Adipose tissue (tissue), 3 donors: ENCODE results near the gene C4A. TPM values are rescaled to one million over a fixed set of nuclear protein-coding genes. Genes with fewer than 3 reads are reported as not detected.
"Not testable (repeated sequence)": the region's sequence is repeated elsewhere in the genome, so short reads cannot be mapped to it uniquely, and the experiment has no call there.

Experiments
- H3K27ac ChIP-seq: one replicate; pipeline ENCODE4 v1.5.1; 2013; ENCODE audit warnings: low read depth, low read length
- WGBS, 3 donors: extraction: QIAGEN DNeasy Blood & Tissue Kit; methylation state at CpG; one replicate each; pipeline ENCODE4 v1.1.7; 2013; 5-methylcytosine and 5-hydroxymethylcytosine counted together
- polyA plus RNA-seq, 3 donors: library from polyadenylated mRNA; stranded (reverse); fragments of 200-250 nt; gene quantifications; one replicate each; pipeline ENCODE4 v1.2.3, GENCODE V29; 2013
- donor health status: healthy with polysubstance abuse.
- donor health status: Bipolar disorder and iron deficiency.
- donor health status: healthy.

The C4A gene
- polyA plus RNA-seq, 3 donors, result 20.8 to 180 (median 112) TPM

- WGBS, 3 donors, result 7 to 8% (median 7%) methylated on average over 19 of the region's 19 CpGs
- peak overlapping the region; percentile 85 for H3K27ac ChIP-seq
Measured at GRCh38 chr6:31972709-31973350, 9.0 kb upstream of the C4A start.

DNA sequence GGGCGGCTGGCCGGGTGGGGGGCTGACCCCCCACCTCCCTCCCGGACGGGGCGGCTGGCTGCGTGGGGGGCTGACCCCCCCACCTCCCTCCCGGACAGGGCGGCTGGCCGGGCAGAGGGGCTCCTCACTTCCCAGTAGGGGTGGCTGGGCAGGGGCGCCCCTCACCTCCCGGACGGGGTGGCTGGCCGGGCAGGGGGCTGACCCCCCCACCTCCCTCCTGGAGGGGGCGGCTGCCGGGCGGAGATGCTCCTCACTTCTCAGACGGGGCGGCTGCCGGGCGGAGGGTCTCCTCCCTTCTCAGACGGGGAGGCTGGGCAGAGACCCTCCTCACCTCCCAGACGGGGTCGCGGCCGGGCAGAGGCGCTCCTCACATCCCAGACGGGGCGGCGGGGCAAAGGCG is 5.8 kb upstream of the C4A start:
- WGBS, 3 donors, result 95% methylated on average over 21 to 29 of the region's 30 CpGs
- not testable (repeated sequence) for H3K27ac ChIP-seq

- WGBS, 3 donors, result 94 to 97% (median 95%) methylated on average over 12 of the region's 12 CpGs
- no peak overlapping the region for H3K27ac ChIP-seq
Measured at GRCh38 chr6:31977816-31978431, 3.9 kb upstream of the C4A start.

GRCh38 chr6:31978831-31979230 is 3.0 kb upstream of the C4A start:
- H3K27ac ChIP-seq, result no peak overlapping the region
- 81 to 96% (median 92%) methylated on average over 5 of the region's 5 CpGs for WGBS, 3 donors

GRCh38 chr6:31979238-31979898 is 2.5 kb upstream of the C4A start:
- no peak overlapping the region for H3K27ac ChIP-seq
- WGBS, 3 donors, result 83 to 87% (median 84%) methylated on average over 1 to 3 of the region's 3 CpGs

GRCh38 chr6:31980195-31980876 is 1.5 kb upstream of the C4A start:
- not testable (repeated sequence) for H3K27ac ChIP-seq
- 87 to 93% (median 90%) methylated on average over 12 to 13 of the region's 13 CpGs for WGBS, 3 donors

DNA sequence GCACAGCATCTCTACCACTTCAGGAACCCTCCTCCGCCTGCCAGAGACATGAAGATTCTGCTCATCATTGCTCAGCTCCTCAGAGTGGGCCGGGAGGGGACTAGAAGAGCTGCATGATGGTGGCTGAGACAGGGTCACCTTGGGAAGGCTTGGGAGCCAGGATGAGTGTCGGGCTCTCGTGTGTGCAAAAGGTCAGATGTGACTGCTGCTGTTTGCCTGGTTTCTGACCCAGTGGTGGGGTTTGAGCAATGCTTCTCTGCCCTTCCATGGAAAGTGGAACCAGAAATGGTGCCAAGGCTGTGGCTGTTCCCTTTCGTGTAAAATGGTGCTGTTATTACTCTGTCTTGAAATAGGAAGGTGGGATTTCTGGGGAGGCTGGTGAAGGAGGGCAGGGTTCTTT is 859 bp upstream of the C4A start:
- WGBS, 3 donors, result no CpG with 5 or more reads among the region's 5 CpGs
- H3K27ac ChIP-seq, result not testable (repeated sequence)

- not testable (repeated sequence) for H3K27ac ChIP-seq
- no CpG with 5 or more reads among the region's 10 CpGs for WGBS, 3 donors
Measured at GRCh38 chr6:31989363-31989762, 7.5 kb downstream of the C4A start.

DNA sequence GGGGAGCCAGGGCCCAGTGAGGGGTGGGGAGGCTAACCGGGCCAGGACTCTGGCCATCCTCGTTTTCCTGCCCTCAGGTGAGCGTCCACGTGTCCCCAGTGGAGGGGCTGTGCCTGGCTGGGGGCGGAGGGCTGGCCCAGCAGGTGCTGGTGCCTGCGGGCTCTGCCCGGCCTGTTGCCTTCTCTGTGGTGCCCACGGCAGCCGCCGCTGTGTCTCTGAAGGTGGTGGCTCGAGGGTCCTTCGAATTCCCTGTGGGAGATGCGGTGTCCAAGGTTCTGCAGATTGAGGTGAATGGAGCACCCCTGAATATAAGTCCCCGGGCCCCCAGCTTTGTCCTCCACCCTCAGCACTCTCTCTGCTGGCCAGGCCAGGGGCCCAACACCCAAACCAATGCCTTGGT is 12.6 kb downstream of the C4A start:
- not testable (repeated sequence) for H3K27ac ChIP-seq
- 92 to 100% (median 96%) methylated on average over 6 to 8 of the region's 14 CpGs for WGBS, 3 donors

GRCh38 chr6:31996385-31996784 is 14.5 kb downstream of the C4A start:
- 85 to 97% (median 88%) methylated on average over 5 to 6 of the region's 6 CpGs for WGBS, 3 donors
- not testable (repeated sequence) for H3K27ac ChIP-seq

DNA sequence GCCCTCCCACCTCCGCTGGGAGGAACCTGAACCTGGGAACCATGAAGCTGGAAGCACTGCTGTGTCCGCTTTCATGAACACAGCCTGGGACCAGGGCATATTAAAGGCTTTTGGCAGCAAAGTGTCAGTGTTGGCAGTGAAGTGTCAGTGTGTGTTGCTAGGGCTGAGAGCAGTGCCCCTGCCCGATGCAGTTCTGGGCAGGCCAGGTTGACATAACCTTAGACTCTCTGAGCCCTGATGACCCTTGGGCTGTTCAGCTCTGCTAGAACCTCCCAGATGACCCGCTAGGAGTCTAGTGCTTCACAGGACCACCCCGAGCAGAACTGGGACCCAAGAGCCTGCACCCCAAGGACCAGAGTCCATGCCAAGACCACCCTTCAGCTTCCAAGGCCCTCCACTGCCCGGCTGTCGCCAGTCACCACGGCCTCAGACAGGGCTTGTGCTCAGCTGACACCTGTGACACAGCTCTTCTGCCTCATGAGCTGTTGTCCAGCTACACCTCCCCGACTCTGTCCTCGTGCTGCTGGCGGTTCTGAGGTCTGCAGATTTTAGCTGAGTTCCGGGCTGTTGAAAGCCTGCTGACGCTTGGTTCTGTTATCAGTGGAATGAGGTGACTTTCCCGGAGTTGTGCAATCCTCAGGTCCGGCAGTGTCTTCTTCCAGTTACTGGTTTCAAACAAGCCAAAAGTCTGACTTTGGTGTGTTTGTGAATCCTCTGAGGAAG is 20.9 kb downstream of the C4A start:
- WGBS, 3 donors, result no CpG with 5 or more reads among the region's 15 CpGs
- H3K27ac ChIP-seq, result not testable (repeated sequence)

GRCh38 chr6:32003301-32003700 is 21.4 kb downstream of the C4A start:
- WGBS, 3 donors, result no CpG with 5 or more reads among the region's 7 CpGs
- not testable (repeated sequence) for H3K27ac ChIP-seq

DNA sequence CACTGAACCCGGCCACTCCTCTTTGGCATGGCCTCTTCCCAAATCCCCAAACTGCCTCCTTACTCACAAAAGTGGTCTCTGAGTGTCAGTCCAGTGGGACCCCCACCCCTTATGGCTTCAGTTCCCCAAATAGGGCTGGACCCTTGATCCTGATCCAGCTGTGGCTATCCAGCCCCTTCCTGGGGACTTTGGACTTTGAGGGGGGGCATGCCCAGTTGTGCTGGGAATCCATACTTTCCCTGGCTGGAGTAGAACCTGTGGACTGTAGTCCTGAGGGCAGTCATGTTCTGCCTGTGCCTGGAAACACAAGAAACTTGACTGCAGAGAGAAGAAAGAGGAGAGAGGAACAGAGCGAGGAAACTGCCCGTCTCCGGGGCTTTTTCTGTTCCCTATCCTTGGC is 22.5 kb downstream of the C4A start:
- 71 to 84% (median 72%) methylated on average over 3 to 4 of the region's 4 CpGs for WGBS, 3 donors
- not testable (repeated sequence) for H3K27ac ChIP-seq

DNA sequence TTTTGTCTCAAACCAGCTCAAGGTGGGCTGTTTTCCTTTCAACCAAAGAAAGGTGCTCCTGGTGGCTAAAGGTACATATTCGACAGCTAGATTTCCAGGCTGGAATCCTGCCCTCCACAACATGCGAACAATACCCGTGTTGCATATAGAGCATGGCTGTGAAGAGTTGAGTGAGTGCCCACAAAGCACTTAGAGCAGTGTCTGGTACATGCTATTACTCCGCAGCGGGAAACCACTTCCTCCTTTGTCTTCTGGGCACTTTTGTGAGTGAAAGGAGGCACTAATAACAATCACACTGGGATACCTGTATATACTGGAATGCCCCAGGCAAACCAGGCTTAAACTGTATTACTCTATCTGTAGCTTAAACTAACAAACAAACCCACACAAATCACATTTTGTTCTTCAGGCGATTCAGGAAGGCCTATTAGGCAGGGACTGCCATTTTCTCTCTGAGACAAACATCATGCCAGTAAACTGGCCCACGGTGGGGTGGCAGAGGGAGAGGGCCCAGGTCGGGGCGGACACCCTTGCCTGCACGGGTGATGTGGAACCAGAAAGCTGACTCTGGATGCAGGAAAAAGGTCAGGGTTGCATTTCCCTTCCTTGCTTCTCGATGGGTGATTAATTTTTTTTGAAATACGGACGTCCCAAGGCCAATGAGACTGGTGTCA is 23.1 kb downstream of the C4A start:
- WGBS, 3 donors, result 63 to 72% (median 72%) methylated on average over 9 of the region's 13 CpGs
- not testable (repeated sequence) for H3K27ac ChIP-seq

DNA sequence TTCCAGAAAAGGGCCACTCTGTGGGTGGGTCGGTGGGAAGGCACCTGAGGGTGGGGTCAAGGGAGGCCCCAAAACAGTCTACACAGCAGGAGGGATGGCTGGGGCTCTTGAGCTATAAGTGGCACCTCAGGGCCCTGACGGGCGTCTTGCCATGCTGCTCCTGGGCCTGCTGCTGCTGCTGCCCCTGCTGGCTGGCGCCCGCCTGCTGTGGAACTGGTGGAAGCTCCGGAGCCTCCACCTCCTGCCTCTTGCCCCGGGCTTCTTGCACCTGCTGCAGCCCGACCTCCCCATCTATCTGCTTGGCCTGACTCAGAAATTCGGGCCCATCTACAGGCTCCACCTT is 23.7 kb downstream of the C4A start:
- 54 to 86% (median 82%) methylated on average over 1 to 8 of the region's 9 CpGs for WGBS, 3 donors
- H3K27ac ChIP-seq, result not testable (repeated sequence)

GRCh38 chr6:32005991-32006529 is 24.2 kb downstream of the C4A start:
- H3K27ac ChIP-seq, result not testable (repeated sequence)
- WGBS, 3 donors, result 73 to 81% (median 73%) methylated on average over 8 of the region's 8 CpGs

DNA sequence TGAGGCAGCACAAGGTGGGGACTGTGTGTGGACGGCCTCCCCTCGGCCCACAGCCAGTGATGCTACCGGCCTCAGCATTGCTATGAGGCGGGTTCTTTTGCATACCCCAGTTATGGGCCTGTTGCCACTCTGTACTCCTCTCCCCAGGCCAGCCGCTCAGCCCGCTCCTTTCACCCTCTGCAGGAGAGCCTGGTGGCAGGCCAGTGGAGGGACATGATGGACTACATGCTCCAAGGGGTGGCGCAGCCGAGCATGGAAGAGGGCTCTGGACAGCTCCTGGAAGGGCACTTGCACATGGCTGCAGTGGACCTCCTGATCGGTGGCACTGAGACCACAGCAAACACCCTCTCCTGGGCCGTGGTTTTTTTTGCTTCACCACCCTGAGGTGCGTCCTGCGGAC is 25.2 kb downstream of the C4A start:
- 72 to 78% (median 74%) methylated on average over 8 to 12 of the region's 12 CpGs for WGBS, 3 donors
- not testable (repeated sequence) for H3K27ac ChIP-seq

GRCh38 chr6:32008037-32008436 is 26.2 kb downstream of the C4A start:
- not testable (repeated sequence) for H3K27ac ChIP-seq
- no CpG with 5 or more reads among the region's 24 CpGs for WGBS, 3 donors
